ENCODE measurements around the gene HOXC9.

HOXC9 gene

DNA sequence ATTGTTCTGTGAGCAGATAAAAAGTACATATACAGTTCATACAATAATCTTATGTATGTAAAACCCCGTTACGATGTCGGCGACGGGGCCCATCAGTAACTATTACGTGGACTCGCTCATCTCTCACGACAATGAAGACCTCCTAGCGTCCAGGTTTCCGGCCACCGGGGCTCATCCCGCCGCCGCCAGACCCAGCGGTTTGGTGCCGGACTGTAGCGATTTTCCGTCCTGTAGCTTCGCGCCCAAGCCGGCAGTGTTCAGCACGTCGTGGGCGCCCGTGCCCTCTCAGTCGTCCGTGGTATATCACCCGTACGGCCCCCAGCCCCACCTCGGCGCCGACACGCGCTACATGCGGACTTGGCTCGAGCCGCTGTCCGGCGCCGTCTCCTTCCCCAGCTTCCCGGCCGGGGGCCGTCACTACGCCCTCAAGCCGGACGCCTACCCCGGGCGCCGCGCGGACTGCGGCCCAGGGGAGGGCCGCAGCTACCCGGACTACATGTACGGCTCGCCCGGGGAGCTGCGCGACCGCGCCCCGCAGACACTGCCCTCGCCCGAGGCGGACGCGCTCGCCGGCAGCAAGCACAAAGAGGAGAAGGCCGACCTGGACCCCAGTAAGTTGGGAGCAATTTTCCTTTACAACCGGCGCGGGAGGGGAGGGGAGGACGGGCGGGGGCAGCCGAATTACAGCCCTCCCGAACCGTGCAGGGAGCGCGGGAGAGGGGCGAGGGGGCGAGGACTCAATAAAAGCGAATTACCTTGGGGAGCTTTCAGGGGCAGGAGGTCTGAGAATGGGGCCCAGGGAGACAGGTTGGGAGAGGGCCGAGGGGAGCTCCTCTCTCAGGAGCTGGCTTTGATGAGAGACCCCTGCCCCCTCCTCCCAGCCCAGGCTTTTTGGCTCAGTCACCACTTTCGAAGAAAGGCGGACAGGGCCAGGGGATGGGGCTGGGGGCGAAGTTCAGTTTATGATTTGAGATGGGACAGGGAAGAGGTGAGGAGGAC, at the start of gene HOXC9:
TSS of gene HOXC9 (plus strand) at position 46 of the 999 bp plus-strand sequence. CDS start at position 74, 28 bp downstream.
- no peak for DNase-seq (ENCODE audit: low spot score)

DNA sequence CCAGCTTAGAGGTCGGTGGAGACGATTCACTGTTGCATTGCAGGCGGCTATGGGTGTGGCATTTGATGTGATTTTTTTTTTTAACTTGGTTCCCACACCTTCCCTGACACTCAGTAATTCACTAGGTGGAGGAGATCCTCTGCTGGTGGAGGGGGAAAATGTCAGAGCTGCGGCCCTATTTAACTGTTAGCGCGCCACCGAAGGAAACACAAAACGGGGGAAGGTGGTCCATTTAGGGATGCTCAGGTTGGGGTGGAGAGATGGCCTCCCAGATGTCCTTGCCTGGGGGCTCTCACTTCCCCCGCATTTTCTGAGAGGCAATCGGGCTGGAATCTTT, 49.6 kb upstream of the HOXC9 start:
- no peak for DNase-seq (ENCODE audit: low spot score)

DNA sequence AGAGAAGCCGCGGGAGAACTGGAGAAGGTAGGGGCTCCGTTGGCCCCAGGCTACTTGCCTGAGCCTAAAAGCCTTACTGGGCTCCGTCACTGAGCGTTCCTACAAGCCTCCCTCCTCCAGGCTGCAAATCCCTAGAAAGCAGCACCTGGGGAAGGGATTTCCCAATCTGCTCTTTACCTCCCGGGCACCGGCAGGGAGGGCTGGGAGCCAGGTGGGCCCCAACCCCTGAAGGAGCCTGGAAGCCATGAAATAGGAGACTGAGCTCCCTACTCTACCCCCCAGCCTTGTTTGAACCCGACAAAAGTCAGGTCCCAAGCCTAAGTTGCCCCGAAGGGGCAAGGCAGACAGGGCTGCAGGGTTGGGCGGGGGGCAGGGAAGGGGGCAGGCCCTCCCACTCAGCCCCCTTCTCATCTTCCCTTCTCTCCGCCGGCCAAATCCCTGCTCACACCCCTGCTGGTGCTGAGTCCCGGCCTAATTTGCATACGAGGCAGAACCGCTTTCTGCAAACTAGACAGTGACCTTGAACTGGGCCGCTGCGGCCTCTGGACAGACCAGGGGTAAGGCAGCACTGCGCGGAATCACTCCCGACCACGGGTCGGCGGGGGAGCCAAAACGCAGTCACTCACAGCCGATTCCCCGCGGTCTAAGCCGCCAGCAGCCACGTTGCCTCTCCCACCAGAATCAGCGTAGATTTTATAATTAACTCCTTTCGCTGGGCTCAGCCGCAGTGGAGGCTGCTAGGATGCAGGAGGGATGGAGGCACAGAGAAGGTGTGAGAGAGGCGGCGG, 49.0 kb upstream of the HOXC9 start:
- DNase-seq (ENCODE audit: low spot score): no peak

DNA sequence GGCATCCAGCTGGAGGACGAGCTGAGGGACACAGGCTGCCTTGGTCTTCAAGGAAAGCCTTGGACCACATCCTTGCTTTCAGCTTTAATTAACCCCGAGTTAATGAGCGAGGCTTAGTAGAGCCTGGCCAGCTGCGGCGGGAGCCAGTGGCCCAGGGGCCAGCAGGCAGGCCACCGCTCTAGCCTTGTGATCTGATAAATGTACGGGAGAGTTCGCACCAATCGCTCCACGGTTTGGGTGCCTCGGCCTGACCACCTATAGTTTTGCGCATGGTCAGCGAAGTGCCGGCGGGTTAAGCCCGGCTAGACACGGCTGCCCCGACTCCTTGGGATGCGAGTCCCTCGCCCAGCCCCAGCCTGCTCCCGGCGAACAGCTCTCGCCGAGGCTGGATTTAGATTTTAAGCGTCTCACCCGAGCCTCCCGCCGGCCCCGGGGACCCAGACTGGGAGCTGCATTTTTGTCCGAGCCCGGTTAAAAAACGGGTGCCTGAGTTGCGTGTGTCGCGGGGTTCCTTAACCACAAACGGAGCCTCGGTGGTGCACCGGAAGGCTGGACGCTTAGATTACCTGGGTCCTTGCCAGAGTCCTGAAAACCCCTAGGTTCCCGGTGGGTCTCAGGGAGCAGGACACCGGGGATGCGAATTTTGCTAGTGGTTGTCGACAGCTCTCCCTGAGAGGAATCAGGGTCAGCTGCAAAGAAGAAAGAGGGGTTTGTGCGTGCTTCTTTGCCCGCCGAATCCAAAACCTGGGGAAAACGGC, 48.2 kb upstream of the HOXC9 start:
- no peak for DNase-seq (ENCODE audit: low spot score)

DNA sequence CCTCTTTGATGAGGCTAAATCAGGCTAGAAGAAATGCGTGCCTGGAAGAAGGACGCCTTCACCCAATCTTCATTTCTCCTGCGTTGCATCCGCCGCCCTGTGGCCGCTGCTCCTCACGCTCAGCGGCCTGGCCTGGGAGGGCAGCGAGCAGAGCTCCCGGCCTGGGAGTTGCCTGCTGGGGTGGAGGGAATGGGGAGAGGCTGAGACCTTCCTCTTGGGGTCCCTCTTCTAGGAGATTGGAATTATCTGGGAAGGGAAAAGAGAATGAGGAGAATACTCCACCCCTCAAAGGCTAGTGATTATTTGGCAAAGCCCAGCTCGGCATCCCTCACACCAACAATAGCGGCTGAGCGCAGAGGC, 47.6 kb upstream of the HOXC9 start:
- DNase-seq (ENCODE audit: low spot score): no peak

DNA sequence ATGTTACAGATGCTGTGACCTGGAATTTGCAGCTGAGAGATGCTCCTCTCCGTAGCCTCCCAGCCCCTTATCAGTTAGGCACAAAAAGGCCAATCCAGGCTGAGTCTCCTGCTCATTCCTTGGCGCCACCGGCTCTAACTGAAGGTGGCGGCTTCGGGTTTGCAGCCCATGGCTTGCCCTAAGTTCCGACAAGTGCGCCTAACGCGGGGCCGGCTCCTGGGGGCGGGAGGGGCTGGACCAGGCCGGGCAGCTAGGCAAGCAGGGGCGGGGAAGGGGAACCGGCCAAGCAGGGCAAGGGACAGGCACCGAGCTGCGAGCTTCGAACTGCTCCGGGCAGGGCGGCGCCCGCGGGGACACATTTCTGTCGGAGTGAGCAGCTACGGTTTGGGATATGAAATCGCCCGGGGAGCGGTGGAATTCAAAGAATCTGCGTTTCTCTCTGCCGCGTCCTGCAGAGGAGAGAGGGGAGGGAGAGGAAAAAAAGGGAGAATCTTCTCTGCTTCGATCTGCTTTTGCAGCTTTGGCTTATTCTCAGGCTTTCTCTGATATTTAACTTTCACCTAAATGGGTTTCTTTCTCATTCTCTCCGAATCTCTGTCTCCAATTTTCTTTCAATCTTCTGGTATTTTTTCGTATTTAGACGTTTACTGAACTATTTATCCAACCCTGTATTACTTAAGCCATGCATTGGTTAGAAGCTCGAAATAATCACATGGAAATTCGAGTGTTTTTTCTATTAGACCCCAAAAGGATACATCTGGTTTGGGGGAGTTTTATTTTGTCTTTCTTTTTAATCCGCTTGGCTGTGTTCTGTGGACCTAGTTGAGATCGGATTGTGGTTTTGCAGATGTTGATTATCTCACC, 46.9 kb upstream of the HOXC9 start:
- DNase-seq (ENCODE audit: low spot score): peak; percentile 76

DNA sequence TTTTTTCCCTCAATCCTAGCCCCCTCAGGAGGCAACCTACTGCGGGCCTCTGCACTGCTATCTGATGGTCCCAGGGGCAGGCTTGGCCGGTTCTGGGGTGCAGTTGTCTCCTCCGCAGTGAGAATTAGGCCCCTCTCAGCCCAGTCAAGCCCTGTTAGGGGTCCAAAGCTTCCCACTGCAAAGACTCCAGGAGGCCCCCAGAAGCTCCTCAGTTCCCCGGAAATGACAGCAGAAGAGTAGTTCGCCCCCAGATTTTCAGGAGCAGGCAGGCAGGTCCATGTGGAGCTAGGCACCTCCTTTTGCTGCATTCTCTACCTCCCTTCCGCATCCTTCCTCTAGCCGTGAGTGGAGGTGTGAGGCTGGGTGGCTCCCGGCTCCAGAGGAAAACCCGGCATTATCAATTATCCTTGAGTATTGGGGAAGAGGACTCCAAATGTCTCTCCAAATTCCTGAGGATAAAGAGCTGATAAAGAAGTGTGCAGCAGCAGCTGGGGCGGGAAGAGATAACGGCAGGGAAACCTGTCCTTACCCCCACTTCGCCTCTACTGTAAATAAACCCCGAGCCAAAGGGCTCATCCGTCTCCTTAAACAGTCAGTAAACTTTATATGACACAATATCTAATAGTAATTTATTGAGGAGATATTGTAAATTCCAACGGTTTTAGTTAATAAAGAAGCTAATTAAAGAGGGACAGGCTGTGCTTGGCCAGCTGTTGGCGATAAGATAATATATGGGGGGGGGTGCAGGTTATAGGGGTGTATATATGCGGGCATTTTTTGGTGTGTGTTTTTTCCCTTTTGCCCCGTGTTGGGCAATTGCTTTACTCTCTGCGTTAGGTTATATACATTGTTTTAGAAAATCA, 45.9 kb upstream of the HOXC9 start:
- DNase-seq (ENCODE audit: low spot score): no peak

DNA sequence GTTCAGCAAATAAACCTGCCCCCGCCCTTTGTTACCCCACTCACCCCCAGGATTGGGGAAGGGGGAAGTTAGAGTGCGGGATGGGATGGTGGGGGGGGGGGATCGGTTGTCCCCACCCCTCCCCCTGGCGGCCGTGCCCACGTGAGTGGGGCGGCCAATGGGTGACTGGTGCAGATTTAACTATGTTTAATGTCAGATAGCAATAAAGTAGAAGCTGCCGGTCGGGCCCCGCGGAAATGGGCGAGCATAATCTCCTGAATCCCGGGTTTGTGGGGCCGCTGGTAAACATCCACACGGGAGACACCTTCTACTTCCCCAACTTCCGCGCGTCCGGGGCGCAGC, 45.3 kb upstream of the HOXC9 start, which contains the start of gene HOXC12:
TSS of gene HOXC12 (plus strand) at position 210 of the 342 bp plus-strand sequence. CDS start at position 237, 27 bp downstream.
- DNase-seq (ENCODE audit: low spot score): no peak

DNA sequence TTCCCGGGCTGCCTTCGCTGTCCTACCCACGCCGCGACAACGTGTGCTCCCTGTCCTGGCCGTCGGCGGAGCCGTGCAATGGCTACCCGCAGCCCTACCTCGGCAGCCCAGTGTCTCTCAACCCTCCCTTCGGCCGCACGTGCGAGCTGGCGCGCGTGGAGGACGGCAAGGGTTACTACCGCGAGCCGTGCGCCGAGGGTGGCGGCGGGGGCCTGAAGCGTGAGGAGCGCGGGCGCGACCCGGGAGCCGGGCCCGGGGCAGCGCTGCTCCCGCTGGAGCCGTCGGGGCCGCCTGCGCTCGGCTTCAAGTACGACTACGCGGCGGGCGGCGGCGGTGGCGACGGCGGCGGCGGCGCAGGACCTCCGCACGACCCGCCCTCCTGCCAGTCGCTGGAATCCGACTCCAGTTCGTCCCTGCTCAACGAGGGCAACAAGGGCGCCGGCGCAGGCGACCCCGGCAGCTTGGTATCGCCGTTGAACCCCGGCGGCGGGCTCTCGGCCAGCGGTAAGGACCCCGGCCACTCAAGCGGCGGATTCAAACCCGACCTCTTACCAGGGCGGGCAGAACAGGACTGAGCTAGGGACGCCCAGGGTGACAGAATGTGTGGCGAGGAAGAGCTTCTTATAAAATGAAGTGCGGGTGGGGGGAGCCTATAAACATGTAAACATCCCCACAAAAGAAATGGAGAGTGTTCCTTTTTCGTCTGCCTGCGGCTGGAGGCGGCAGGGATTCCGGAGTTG, 44.8 kb upstream of the HOXC9 start:
- DNase-seq (ENCODE audit: low spot score): no peak

DNA sequence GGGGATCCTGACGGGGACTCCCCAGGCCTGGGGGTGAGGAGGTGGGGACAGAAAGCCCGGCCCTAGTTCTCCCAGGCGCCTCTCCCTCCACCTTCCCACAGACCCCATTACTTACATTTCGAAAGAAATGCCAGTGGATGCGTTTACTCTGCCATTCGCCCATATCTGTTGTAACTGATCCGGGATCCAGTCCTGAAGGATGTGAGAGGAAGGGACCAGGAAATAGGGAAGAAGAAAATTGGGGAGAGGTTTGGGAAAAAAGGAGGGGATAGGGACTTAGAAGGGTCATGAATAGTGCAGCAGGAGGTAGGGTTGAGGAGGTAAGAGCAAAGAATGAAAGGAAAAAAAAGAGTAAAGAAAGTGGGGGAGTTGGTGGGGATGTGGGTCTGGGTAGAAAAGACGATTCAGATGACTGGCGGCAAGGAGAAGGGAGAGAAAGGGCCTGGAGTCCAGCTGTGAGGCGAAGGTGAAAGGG, 44.1 kb upstream of the HOXC9 start:
- no peak for DNase-seq (ENCODE audit: low spot score)

DNA sequence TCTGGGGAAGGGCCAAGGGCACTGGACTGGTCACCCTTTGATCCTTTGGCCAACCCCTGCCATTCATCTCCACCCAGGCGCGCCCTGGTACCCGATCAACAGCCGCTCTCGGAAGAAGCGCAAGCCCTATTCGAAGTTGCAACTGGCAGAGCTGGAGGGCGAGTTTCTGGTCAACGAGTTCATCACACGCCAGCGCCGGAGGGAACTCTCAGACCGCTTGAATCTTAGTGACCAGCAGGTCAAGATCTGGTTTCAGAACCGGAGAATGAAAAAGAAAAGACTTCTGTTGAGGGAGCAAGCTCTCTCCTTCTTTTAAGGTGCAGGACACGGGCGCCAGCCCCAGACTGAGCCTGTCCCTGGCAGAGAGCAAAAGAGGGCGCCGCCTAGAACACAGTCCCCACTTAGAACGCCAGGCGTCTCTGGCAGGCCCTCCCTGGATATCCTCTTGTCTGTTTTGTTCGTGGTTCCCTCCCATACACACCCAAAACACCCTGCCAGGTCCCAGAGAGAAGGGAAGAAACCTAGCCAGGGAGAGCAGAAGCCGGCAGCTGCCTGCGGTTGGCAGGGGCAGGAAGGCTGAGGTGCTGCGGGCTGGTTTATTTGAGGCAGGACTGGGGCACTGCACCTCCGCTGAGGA, 43.6 kb upstream of the HOXC9 start:
- DNase-seq (ENCODE audit: low spot score): peak; percentile 49

DNA sequence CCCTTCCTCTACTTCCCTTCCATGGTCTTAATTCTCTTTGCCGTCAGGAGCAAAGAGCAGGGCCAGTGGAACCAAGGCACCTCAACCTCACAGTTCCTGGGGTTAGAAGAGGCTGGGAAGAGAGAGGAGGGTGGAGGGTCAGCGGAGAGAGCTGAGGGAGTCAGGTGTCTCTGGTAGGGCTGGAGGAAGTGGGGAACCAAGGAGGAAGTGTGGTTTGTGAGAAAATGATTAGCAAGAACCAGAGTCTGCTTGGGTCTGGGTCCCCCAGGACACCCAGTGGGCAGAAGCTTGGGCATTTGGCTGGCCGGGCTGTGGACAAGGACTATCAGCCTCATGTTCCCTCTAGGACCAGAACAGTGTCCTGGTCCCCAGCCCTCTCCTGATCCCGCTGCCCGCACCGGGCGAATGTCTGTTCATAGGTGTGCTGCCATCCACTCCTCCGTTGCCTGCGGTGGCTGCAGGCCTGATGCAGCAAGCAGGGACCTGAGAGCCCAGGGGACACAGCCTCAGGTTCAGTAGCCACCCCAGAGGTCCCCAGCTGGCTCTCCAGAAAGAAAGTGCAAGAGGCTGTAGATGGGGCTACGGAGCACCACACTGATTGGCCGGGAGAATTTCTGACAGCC, 42.9 kb upstream of the HOXC9 start:
- no peak for DNase-seq (ENCODE audit: low spot score)

DNA sequence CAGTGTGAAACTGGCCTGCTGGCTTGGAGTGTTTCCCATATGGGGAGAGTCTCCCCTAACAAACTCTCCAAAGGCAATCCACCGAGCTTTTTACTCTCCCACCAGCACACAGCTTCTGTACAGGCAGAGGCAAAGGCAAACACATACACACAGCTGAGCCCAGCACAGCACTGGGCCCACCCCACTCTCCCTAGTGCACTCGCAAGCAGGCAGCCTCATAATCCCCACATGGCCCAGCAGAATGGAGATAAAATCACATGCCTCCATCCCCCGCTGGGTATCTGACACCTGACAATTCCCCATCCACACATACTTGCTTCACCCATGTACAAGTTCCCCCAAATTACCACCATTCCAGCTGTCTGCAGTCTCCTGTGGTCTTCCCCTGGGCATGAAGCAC, 41.8 kb upstream of the HOXC9 start:
- no peak for DNase-seq (ENCODE audit: low spot score)

DNA sequence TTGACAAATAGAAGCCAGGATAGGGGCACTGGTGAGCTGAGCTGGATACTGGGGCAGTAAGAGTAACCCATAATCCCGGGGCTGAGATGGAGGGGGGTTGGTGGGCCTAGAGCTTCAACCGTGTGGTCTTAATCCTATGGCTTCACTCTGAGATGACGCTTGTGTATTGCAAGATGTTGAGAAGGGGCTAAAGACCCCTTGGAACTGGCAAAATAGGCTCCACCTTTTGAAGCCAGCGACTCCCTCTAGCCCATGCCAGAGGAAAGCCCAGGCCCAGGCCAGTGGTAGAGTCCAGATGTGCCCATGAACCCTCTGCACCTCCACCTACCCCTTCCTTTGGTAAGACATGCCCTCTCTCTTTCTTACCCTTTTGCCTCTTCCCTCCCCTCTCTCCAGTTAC, 40.6 kb upstream of the HOXC9 start:
- no peak for DNase-seq (ENCODE audit: low spot score)

DNA sequence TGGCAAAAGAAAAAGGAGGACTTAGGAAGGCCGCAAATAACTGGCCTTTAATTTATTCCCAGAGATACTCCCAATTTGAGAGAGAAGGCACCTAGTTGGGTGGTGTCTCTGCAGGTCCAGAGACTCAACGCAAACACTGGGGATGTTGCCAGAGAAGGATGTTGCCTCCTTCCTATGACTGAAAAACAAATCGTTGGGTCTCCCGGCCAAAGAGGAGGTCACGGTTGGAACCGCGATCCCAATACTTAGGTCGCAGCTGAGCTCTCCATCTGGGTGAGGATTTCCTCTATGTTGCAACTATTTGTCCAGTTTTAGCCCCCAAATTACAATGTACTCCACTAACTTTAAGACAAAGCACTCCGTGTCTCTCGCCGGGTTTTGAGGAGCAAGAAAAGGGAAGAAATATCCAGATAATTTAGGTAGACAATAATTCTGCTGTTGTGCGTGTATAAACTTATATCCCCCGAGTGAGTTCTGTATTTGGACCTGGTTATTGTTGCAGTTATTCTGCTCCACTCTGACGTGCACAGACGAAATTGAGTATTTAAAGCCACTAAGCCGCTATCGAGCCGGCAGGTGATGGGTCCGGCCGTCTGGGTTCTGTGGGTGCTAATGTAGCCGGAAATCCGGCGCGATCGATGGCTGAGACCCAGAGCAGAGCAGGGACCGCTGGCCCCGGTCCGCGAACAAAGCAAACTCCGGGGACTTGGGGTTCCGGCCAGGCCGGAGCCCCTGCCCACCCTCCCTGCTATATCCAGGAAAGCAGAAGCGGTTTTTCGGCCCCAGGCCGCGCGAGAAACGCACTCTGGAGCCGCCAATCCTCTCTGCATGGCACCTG, 39.6 kb upstream of the HOXC9 start:
- DNase-seq (ENCODE audit: low spot score): no peak

DNA sequence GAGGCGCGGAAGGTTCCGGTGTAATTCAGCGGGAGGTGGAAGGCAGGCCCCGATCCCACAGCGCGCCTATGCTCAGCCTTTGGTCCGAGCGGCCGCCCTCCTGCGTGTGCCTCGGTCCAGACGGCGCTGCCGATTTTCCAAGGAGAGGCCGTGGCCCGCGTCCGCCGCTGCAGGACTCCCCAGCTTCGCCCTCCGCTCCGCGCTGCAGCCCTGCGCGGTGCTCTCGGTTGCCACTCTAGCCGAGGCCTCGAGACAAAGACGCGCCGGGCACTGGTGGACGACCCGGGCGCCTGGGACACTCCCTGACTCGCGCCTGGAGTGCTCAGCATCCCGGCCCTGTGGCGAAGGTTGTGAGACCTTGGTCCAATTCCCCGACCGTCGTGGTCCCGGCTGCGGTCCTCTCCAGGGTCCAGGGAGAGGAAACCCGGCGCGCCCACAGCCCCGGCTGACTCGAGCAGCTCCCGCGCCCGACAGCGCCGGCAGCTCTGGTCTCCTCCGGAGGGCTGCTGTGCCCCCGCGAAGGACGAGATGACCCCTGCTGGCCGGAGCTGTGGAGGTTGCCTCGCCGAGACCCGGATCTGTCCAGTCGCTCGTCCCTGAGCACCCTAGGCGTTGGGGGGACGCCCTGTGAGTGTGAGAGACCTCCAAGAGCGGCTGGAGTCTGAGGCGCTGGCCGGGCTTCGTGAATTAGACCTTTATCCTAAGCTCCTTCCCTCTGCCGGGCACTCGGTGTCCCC, 38.8 kb upstream of the HOXC9 start:
- DNase-seq (ENCODE audit: low spot score): no peak

DNA sequence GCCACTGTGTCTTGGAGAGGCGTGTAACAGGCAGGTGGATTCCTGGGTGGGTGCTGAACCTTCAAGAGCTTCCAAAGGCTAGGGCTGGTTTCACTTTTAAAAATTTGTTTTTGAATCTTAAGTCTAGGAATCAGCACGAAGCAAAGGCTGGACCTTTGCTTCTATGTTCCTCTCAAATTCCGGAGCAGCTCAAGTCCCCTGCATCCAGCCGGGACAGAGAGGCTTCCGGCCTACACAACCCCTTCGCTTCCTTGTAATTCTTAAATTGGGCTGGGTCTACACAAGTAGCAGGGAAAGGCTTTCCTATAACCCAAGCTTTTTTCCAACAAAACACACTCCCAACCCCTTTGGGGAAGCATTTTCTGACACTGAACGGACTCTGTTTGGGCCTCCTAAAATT, 37.0 kb upstream of the HOXC9 start:
- DNase-seq (ENCODE audit: low spot score): no peak

Data from LoVo (cell line).